OCI-LY7 (cell line): ENCODE measurements around the gene XYLT1. TPM values are rescaled to one million over a fixed set of nuclear protein-coding genes. Genes with fewer than 3 reads are reported as not detected.
A peak's percentile ranks its signal among the peaks of the same experiment; 100 is the strongest.

Experiments used
- BruUV-seq: library from RNA; stranded (reverse); fragments of 400-500 nt; replicated peaks from 2 replicates; lab custom pipeline; 2021; lab: Mats Ljungman, UMichigan
- CTCF ChIA-PET: fragments of 300-600 bp; sonication (Branson Sonifier 250); formaldehyde crosslinking; loops from one replicate; lab custom pipeline; 2022; ENCODE audit warnings: antibody characterized with exemption; ENCODE audit not compliant: unreplicated experiment; lab: Charles Lee
- POLR2A ChIA-PET: fragments of 300-600 bp; sonication (Branson Sonifier 250); formaldehyde crosslinking; loops from one replicate; lab custom pipeline; 2022; ENCODE audit warnings: antibody characterized with exemption; lab: Charles Lee
- DNase-seq: peaks from one replicate; pipeline ENCODE4 v3.0.0-alpha.2; 2015; ENCODE audit warnings: low spot score
- H2AFZ ChIP-seq: fragments of 200-600 bp; sonication (generic), shearing (Covaris generic); 2 replicates; pipeline ENCODE4 v1.6.1; 2014; ENCODE audit warnings: mild to moderate bottlenecking, antibody characterized with exemption, low read length, moderate library complexity
- H3K27ac ChIP-seq: fragments of 200-600 bp; sonication (generic); 2 replicates; pipeline ENCODE4 v1.5.1; 2014; ENCODE audit warnings: mixed run types, low read depth, mild to moderate bottlenecking, moderate library complexity, low read length, inconsistent platforms; ENCODE audit not compliant: poor library complexity, severe bottlenecking
- H3K36me3 ChIP-seq: fragments of 200-600 bp; sonication (generic); 2 replicates; pipeline ENCODE4 v1.6.1; 2014; ENCODE audit warnings: mild to moderate bottlenecking, antibody characterized with exemption, low read length, moderate library complexity, mixed read lengths; ENCODE audit not compliant: insufficient read depth
- H3K4me1 ChIP-seq: fragments of 200-600 bp; sonication (generic); 2 replicates; pipeline ENCODE4 v1.5.1; 2014; ENCODE audit warnings: mild to moderate bottlenecking, low read length; ENCODE audit not compliant: insufficient read depth, poor library complexity, severe bottlenecking
- H3K4me2 ChIP-seq: fragments of 200-600 bp; sonication (generic); 2 replicates; pipeline ENCODE4 v1.6.1; 2014; ENCODE audit warnings: mild to moderate bottlenecking, low read length
- H3K4me3 ChIP-seq: fragments of 200-600 bp; sonication (generic); 2 replicates; pipeline ENCODE4 v1.5.1; 2014; ENCODE audit warnings: mild to moderate bottlenecking, low read depth, low read length; ENCODE audit not compliant: poor library complexity, severe bottlenecking
- H3K79me2 ChIP-seq: fragments of 200-600 bp; sonication (generic); 2 replicates; pipeline ENCODE4 v1.6.1; 2016; ENCODE audit warnings: low read depth, mild to moderate bottlenecking, low read length, moderate library complexity, mixed read lengths; ENCODE audit not compliant: insufficient read depth
- H3K9me2 ChIP-seq: fragments of 200-600 bp; sonication (generic); 2 replicates; pipeline ENCODE4 v1.6.1; 2016; ENCODE audit warnings: mild to moderate bottlenecking, low read length, mixed read lengths; ENCODE audit not compliant: insufficient read depth
- H3K9me3 ChIP-seq: fragments of 200-600 bp; sonication (generic); 2 replicates; pipeline ENCODE4 v1.6.1; 2014; ENCODE audit warnings: mild to moderate bottlenecking, mixed run types, low read length, mixed read lengths
- H4K20me1 ChIP-seq: fragments of 200-600 bp; sonication (generic); 2 replicates; pipeline ENCODE4 v1.6.1; 2014; ENCODE audit warnings: mild to moderate bottlenecking, antibody characterized with exemption, low read length, moderate library complexity, mixed read lengths; ENCODE audit not compliant: insufficient read depth
- EZH2phosphoT487 ChIP-seq: fragments of 200-600 bp; sonication (generic); IDR thresholded peaks from 2 replicates; pipeline ENCODE4 v1.6.1; 2018; ENCODE audit warnings: low read depth, borderline replicate concordance, mild to moderate bottlenecking, mixed run types, antibody characterized with exemption, low read length, moderate library complexity, mixed read lengths
- intact Hi-C: fragments of 100-400 bp; cut with micrococcal nuclease; formaldehyde crosslinking; loops from one replicate; pipeline ENCODE4 v1.10.0; 2022; ENCODE audit not compliant: unreplicated experiment
- total RNA-seq, 2 experiments: library from RNA; depleted of rRNA in 1 of 2; stranded (reverse); fragments of >200 nt in 1 of 2; shearing (Covaris generic) in 1 of 2; gene quantifications; 2 replicates each; pipeline ENCODE4 v1.2.3, GENCODE V29; 2014 to 2022
- TF ChIP-seq, protein P1 (sequence below): fragments of 200-600 bp; sonication (generic); conservative IDR thresholded peaks from 2 replicates; pipeline ENCODE4 v1.5.1; 2014; ENCODE audit warnings: mild to moderate bottlenecking, antibody characterized with exemption, low read length, moderate library complexity, mixed read lengths

Gene XYLT1
- total RNA-seq, 2 experiments from 2014 or later, result 36.3 to 50.0 TPM

DNA sequence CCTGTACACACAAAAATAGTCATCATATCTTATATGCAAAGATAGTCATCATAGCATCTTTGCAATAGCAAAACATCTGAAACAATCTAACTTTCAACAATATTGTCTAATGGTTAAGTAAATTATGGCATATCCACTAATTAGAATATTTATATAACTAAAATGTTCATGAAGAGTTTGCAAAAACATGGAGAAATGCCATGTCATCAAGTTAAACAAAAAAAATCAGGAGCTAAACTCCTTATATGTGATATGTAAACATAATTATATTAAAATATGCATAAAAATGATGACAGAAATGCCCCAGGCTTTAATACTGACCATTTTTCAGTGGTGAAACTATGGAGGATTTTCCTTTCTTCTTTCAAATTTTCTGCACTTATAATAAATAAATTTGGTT lies 22.3 kb upstream of the XYLT1 start:
- no peak overlapping the region for H3K27ac ChIP-seq
- H3K9me2 ChIP-seq, result no peaks in the 10 kb centered on the region
- DNase-seq, result no peak
- no peak overlapping the region for H2AFZ ChIP-seq
- no peak overlapping the region for H3K4me3 ChIP-seq
- H3K4me2 ChIP-seq, result no peak overlapping the region
- POLR2A ChIA-PET, result no interaction called here
- no peaks in the 10 kb centered on the region for H3K36me3 ChIP-seq
- H3K4me1 ChIP-seq, result peaks cover 7% of the 10 kb centered on the region
- no peaks in the 10 kb centered on the region for H3K79me2 ChIP-seq
- intact Hi-C loops, result no loop called here
- CTCF ChIA-PET, result no interaction called here
- no TSS peak for BruUV-seq
- no peaks in the 10 kb centered on the region for H3K9me3 ChIP-seq
- no peaks in the 10 kb centered on the region for H4K20me1 ChIP-seq
- TF ChIP-seq, protein P1, sequence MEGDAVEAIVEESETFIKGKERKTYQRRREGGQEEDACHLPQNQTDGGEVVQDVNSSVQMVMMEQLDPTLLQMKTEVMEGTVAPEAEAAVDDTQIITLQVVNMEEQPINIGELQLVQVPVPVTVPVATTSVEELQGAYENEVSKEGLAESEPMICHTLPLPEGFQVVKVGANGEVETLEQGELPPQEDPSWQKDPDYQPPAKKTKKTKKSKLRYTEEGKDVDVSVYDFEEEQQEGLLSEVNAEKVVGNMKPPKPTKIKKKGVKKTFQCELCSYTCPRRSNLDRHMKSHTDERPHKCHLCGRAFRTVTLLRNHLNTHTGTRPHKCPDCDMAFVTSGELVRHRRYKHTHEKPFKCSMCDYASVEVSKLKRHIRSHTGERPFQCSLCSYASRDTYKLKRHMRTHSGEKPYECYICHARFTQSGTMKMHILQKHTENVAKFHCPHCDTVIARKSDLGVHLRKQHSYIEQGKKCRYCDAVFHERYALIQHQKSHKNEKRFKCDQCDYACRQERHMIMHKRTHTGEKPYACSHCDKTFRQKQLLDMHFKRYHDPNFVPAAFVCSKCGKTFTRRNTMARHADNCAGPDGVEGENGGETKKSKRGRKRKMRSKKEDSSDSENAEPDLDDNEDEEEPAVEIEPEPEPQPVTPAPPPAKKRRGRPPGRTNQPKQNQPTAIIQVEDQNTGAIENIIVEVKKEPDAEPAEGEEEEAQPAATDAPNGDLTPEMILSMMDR, result no peak

DNA sequence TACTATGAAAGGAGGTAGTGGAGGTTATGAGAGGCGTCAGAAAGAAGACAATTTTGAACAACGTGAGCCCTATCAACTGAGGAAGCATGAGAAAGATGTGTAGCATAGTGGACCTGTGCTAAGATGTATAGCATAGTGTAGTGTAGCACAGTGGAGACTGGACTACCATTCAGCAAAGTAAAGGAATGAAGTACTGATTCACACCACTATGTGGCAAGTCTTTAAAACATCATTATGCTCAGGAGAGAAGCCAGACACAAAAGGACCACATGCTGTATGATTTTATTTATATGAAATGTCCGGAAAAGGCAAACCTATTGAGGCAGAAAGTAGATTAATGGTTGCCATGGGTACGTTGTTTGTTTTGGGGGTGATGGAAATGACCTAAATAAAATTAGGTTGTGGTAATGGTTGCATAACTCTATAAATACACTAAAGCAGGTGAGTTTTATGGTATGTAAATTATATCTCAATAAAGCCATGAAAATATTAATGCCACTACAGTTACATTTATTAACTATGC lies 20.4 kb upstream of the XYLT1 start:
- CTCF ChIA-PET, result no interaction called here
- Histone ChIP-seq H3K4me3 (no peak overlapping the region), H3K36me3 (no peaks in the 10 kb centered on the region), H2AFZ (no peak overlapping the region), H4K20me1 (no peaks in the 10 kb centered on the region), H3K9me3 (no peaks in the 10 kb centered on the region), H3K4me2 (no peak overlapping the region), H3K79me2 (no peaks in the 10 kb centered on the region), H3K9me2 (no peaks in the 10 kb centered on the region), H3K27ac (no peak overlapping the region), H3K4me1 (peaks cover 7% of the 10 kb centered on the region)
- no peak for DNase-seq
- POLR2A ChIA-PET, result no interaction called here
- intact Hi-C loops, result no loop called here
- TF ChIP-seq EZH2phosphoT487, result no peak
- TF ChIP-seq, protein P1, result 0 out of 2 replicates have a peak, but pooled peaks have one; percentile 15
- BruUV-seq, result no TSS peak

DNA sequence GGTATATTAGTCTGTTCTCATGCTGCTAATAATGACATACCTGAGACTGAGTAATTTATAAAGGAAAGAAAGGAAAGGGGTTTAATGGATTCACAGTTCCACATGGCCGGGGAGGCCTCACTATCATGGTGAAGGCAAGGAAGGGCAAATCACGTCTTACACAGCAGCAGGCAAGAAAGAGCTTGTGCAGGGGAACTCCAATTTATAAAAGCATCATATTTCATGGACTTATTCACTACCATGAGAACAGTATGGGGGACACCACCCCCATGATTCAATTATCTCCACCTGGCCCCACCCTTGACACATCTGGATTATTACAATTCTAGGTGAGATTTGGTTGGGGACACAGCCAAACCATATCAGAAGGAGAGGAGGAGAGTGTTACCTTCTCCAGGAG lies 17.7 kb upstream of the XYLT1 start:
- H3K9me2 ChIP-seq, result no peaks in the 10 kb centered on the region
- no peaks in the 10 kb centered on the region for H3K9me3 ChIP-seq
- intact Hi-C loops, result no loop called here
- H3K79me2 ChIP-seq, result no peaks in the 10 kb centered on the region
- H3K4me2 ChIP-seq, result no peak overlapping the region
- no peaks in the 10 kb centered on the region for H4K20me1 ChIP-seq
- no peaks in the 10 kb centered on the region for H3K36me3 ChIP-seq
- H2AFZ ChIP-seq, result no peak overlapping the region
- POLR2A ChIA-PET, result no interaction called here
- no peak overlapping the region for H3K4me3 ChIP-seq
- TF ChIP-seq EZH2phosphoT487, result no peak
- TF ChIP-seq, protein P1, result no peak
- no peak for DNase-seq
- no peak overlapping the region for H3K27ac ChIP-seq
- peaks cover 7% of the 10 kb centered on the region for H3K4me1 ChIP-seq
- CTCF ChIA-PET, result no interaction called here
- BruUV-seq, result no TSS peak
